Gastroesophageal sphincter (tissue), 4 donors: Measurements from ENCODE around the gene KLF13. TPM values are rescaled to one million over a fixed set of nuclear protein-coding genes. Genes with fewer than 3 reads are reported as not detected.

Source experiments
- ATAC-seq: fragments of 150-250 bp; one replicate; pipeline ENCODE4 v1.9.1; 2016; ENCODE audit warnings: mild to moderate bottlenecking, moderate library complexity
- H3K27ac ChIP-seq, 4 donors: fragments of 200-600 bp; sonication (generic) in 3 of 4; 1 replicate in 3 of 4; 2 replicates in 1 of 4; pipeline ENCODE4 v1.5.1; 2016 to 2019
- H3K27me3 ChIP-seq: fragments of 200-600 bp; sonication (generic); one replicate; pipeline ENCODE4 v1.5.1; 2019
- H3K36me3 ChIP-seq, 2 donors: fragments of 200-600 bp; sonication (generic); one replicate each; pipeline ENCODE4 v1.5.1; 2019; ENCODE audit warnings: control low read depth in 1 of 2
- H3K4me1 ChIP-seq, 3 donors: fragments of 200-600 bp; sonication (generic); 1 replicate in 2 of 3; 2 replicates in 1 of 3; pipeline ENCODE4 v1.5.1; 2016 to 2019; ENCODE audit warnings: control low read depth in 2 of 3
- H3K4me3 ChIP-seq, 2 donors: fragments of 200-600 bp; sonication (generic); one replicate each; pipeline ENCODE4 v1.5.1; 2019; ENCODE audit warnings: mild to moderate bottlenecking in 1 of 2, moderate library complexity in 1 of 2
- H3K9me3 ChIP-seq, 3 donors: fragments of 200-600 bp; sonication (generic); one replicate each; pipeline ENCODE4 v1.5.1; 2017 to 2019; ENCODE audit warnings: control low read depth in 2 of 3
- EP300 ChIP-seq: sonication (generic); formaldehyde crosslinking; IDR thresholded peaks from one replicate; pipeline ENCODE4 v1.6.1; 2017; ENCODE audit warnings: antibody characterized with exemption, mild to moderate bottlenecking
- POLR2A ChIP-seq, 2 donors: fragments of 450-650 bp; IDR thresholded peaks; one replicate each; pipeline ENCODE4 v1.6.1; 2017; ENCODE audit warnings: antibody characterized with exemption in 2 of 2, mild to moderate bottlenecking in 2 of 2, moderate library complexity in 1 of 2
- POLR2AphosphoS5 ChIP-seq: sonication (generic); formaldehyde crosslinking; IDR thresholded peaks from one replicate; pipeline ENCODE4 v1.6.1; 2017; ENCODE audit warnings: antibody characterized with exemption
- WGBS, 2 donors: methylation state at CpG; one replicate each; pipeline ENCODE4 v1.1.5; 2018; ENCODE audit warnings: low coverage in 1 of 2; 5-methylcytosine and 5-hydroxymethylcytosine counted together
- total RNA-seq, 4 donors: library from RNA; depleted of rRNA; stranded (reverse); fragments of >200 nt; gene quantifications; one replicate each; pipeline ENCODE4 v1.1.0, GENCODE V29; 2016
- TF ChIP-seq, protein P1 (sequence below), 4 experiments: fragments of 200-600 bp in 2 of 4; fragments of 450-650 bp in 2 of 4; sonication (generic) in 1 of 4; IDR thresholded peaks; one replicate each; pipeline ENCODE4 v1.5.1; 2017 to 2019; ENCODE audit warnings: antibody characterized with exemption in 4 of 4, mild to moderate bottlenecking in 2 of 4, moderate library complexity in 2 of 4

KLF13 gene
- total RNA-seq, 4 donors from 2014 or later, result 49.7 to 106 (median 76.1) TPM

DNA sequence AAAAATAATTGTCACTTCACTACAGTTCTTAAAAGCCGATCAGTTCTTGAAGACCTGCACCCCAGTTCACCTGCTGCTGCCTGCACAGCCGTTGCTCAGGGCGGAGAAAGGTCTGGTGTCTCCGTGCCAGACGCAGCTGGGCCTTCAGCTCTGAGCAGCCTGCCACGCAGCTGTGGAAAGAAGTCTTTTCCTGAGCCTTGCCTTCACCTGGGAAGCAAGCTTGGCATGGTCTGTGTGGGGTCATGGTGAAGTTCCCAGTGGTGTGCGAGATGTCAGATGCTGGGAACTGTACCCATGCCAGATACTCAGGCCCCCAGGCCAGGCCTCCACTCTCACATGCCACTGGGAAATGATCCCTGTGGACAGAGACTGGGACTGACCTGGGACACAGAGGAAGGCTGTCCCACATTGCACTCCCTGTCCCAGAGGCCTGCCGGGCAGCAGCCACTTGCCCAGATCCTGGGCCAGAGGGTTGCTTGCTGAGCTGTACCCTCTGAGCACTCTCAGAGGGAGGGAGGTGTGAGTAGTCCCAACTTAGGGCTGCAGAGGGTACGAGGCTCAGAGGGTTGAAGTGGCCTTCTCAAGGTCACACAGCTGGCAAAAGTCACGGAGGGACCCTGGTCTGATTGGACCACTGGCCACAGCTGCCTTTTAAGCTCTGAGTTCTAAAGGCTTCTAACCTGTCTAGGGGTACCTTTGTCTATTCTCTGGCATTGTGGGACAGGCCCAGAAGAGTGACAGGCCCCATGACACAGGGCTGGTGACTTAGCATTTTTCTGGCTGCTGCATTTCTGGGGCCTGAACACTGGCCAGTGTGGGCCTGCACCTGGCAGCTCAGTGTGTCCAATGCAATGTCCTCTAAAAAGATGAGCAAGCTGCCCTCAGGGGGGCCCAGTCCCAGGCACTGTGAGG lies 55.4 kb downstream of the KLF13 start:
- Histone ChIP-seq H3K4me1 (peaks cover 0 to 18% (median 0%) of the 10 kb centered on the region in 3 donors), H3K27ac (no peak overlapping the region), H3K27me3 (no peaks in the 10 kb centered on the region), H3K4me3 (no peak overlapping the region), H3K9me3 (no peaks in the 10 kb centered on the region), H3K36me3 (peaks cover 0 to 55% of the 10 kb centered on the region in 2 donors)
- ATAC-seq, result no peak
- WGBS, 2 donors, result 94 to 98% methylated on average over 5 to 7 of the region's 10 CpGs
- TF ChIP-seq POLR2AphosphoS5 (no peak), POLR2A (IDR thresholded peaks at IDR 0.05) (no peak), EP300 (no peak)
- TF ChIP-seq, protein P1, sequence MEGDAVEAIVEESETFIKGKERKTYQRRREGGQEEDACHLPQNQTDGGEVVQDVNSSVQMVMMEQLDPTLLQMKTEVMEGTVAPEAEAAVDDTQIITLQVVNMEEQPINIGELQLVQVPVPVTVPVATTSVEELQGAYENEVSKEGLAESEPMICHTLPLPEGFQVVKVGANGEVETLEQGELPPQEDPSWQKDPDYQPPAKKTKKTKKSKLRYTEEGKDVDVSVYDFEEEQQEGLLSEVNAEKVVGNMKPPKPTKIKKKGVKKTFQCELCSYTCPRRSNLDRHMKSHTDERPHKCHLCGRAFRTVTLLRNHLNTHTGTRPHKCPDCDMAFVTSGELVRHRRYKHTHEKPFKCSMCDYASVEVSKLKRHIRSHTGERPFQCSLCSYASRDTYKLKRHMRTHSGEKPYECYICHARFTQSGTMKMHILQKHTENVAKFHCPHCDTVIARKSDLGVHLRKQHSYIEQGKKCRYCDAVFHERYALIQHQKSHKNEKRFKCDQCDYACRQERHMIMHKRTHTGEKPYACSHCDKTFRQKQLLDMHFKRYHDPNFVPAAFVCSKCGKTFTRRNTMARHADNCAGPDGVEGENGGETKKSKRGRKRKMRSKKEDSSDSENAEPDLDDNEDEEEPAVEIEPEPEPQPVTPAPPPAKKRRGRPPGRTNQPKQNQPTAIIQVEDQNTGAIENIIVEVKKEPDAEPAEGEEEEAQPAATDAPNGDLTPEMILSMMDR (IDR thresholded peaks at IDR 0.05), result no peak

- H3K27me3 ChIP-seq, result no peaks in the 10 kb centered on the region
- no peaks in the 10 kb centered on the region for H3K9me3 ChIP-seq
- peaks cover 0 to 49% of the 10 kb centered on the region in 2 donors for H3K36me3 ChIP-seq
- peaks cover 0 to 22% (median 1%) of the 10 kb centered on the region in 3 donors for H3K4me1 ChIP-seq
- TF ChIP-seq POLR2AphosphoS5, result no peak
- TF ChIP-seq, protein P1 (IDR thresholded peaks at IDR 0.05), result no peak
- no peak for TF ChIP-seq POLR2A (IDR thresholded peaks at IDR 0.05)
- TF ChIP-seq EP300, result no peak
- ATAC-seq, result no peak
- H3K27ac ChIP-seq, result no peak overlapping the region
- H3K4me3 ChIP-seq, result no peak overlapping the region
- WGBS, 2 donors, result 85% methylated on average over 5 of the region's 5 CpGs; no CpG with 5 or more reads in 1 of the 2 donors
Measured at GRCh38 chr15:31382713-31383045, 56.0 kb downstream of the KLF13 start.

- TF ChIP-seq POLR2AphosphoS5, result no peak
- TF ChIP-seq, protein P1 (IDR thresholded peaks at IDR 0.05), result no peak
- no peak for TF ChIP-seq EP300
- no peak for TF ChIP-seq POLR2A (IDR thresholded peaks at IDR 0.05)
- whole genome bisulfite sequencing, 2 donors, result 17 to 100% methylated on average over 1 to 2 of the region's 6 CpGs
- Histone ChIP-seq H3K27ac (no peak overlapping the region), H3K4me1 (peaks cover 0 to 27% (median 6%) of the 10 kb centered on the region in 3 donors), H3K36me3 (peaks cover 0 to 44% of the 10 kb centered on the region in 2 donors), H3K27me3 (no peaks in the 10 kb centered on the region), H3K9me3 (no peaks in the 10 kb centered on the region), H3K4me3 (no peak overlapping the region)
- ATAC-seq, result no peak
Measured at GRCh38 chr15:31383139-31383538, 56.5 kb downstream of the KLF13 start.

DNA sequence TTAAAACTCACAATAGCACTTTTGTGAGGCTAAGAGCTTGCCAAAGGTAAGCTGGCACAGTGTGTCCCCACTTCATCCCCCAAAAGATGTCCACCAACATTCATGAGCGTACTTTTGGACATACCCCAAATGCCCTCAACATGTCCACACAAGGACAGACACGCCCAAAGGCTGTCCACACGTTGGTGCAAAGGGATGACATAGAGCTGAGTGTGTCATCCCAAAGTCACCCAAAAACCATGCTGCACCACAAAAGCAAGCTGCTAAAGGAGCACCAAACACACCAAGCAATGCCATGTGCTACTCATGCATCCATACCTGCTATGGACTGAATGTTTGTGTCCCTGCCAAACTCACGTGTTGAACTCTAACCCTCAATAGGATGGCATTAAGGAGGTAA lies 57.9 kb downstream of the KLF13 start:
- WGBS, 2 donors, result 71 to 80% methylated on average over 2 to 3 of the region's 4 CpGs
- no peaks in the 10 kb centered on the region for H3K9me3 ChIP-seq
- H3K36me3 ChIP-seq, result peaks cover 0 to 30% of the 10 kb centered on the region in 2 donors
- TF ChIP-seq POLR2AphosphoS5 (no peak), EP300 (no peak), POLR2A (IDR thresholded peaks at IDR 0.05) (no peak)
- TF ChIP-seq, protein P1 (IDR thresholded peaks at IDR 0.05), result no peak
- no peak overlapping the region for H3K4me3 ChIP-seq
- H3K27ac ChIP-seq, result no peak overlapping the region
- no peaks in the 10 kb centered on the region for H3K27me3 ChIP-seq
- ATAC-seq, result no peak
- H3K4me1 ChIP-seq, result peaks cover 0 to 25% (median 8%) of the 10 kb centered on the region in 3 donors

- no peak overlapping the region for H3K4me3 ChIP-seq
- H3K27ac ChIP-seq, result no peak overlapping the region
- no peak for TF ChIP-seq POLR2A (IDR thresholded peaks at IDR 0.05)
- TF ChIP-seq POLR2AphosphoS5, result no peak
- TF ChIP-seq, protein P1 (IDR thresholded peaks at IDR 0.05), result no peak
- no peak for TF ChIP-seq EP300
- peaks cover 0 to 31% (median 8%) of the 10 kb centered on the region in 3 donors for H3K4me1 ChIP-seq
- no peak for ATAC-seq
- H3K36me3 ChIP-seq, result peaks cover 0 to 18% of the 10 kb centered on the region in 2 donors
- no peaks in the 10 kb centered on the region for H3K27me3 ChIP-seq
- WGBS, 2 donors, result 88% methylated on average over 2 to 3 of the region's 3 CpGs
- H3K9me3 ChIP-seq, result no peaks in the 10 kb centered on the region
Measured at GRCh38 chr15:31385736-31386135, 59.1 kb downstream of the KLF13 start.
